ENCODE data around the gene SPEF1.
A peak's percentile ranks its signal among the peaks of the same experiment; 100 is the strongest.
"Not testable (repeated sequence)": the region's sequence is repeated elsewhere in the genome, so short reads cannot be mapped to it uniquely, and the experiment has no call there.

The SPEF1 gene

GRCh38 chr20:3781153-3781910 is at the start of gene SPEF1:
TSS of gene SPEF1 (minus strand) at chr20:3781448. CDS start at chr20:3781287, 161 bp downstream.
- no peak for DNase-seq

GRCh38 chr20:3829891-3830290 is 48.6 kb upstream of the SPEF1 start:
- not testable (repeated sequence) for DNase-seq

GRCh38 chr20:3828798-3829197 is 47.5 kb upstream of the SPEF1 start:
- DNase-seq, result no peak

GRCh38 chr20:3826420-3826819 is 45.2 kb upstream of the SPEF1 start:
- no peak for DNase-seq

GRCh38 chr20:3825526-3825925 is 44.3 kb upstream of the SPEF1 start:
- no peak for DNase-seq

- no peak for DNase-seq
Measured at GRCh38 chr20:3823881-3824280, 42.6 kb upstream of the SPEF1 start.

- no peak for DNase-seq
Measured at GRCh38 chr20:3821996-3822395, 40.7 kb upstream of the SPEF1 start.

GRCh38 chr20:3820901-3821727 is 39.9 kb upstream of the SPEF1 start:
- no peak for DNase-seq

GRCh38 chr20:3820048-3820900 is 39.0 kb upstream of the SPEF1 start, which contains the start of gene AP5S1:
TSS of gene AP5S1 (plus strand) at chr20:3820547. CDS start at chr20:3822118, 1,571 bp downstream.
- peak; percentile 86 for DNase-seq

- DNase-seq, result no peak
Measured at GRCh38 chr20:3819411-3820047, 38.3 kb upstream of the SPEF1 start.

GRCh38 chr20:3818155-3819151 is 37.2 kb upstream of the SPEF1 start:
- no peak for DNase-seq

- DNase-seq, result no peak
Measured at GRCh38 chr20:3815703-3816315, 34.6 kb upstream of the SPEF1 start.

GRCh38 chr20:3814928-3815495 is 33.8 kb upstream of the SPEF1 start:
- no peak for DNase-seq

GRCh38 chr20:3813848-3814581 is 32.8 kb upstream of the SPEF1 start:
- no peak for DNase-seq

- DNase-seq, result no peak
Measured at GRCh38 chr20:3812975-3813847, 32.0 kb upstream of the SPEF1 start.

- no peak for DNase-seq
Measured at GRCh38 chr20:3812259-3812681, 31.0 kb upstream of the SPEF1 start.

GRCh38 chr20:3811467-3812258 is 30.4 kb upstream of the SPEF1 start:
- peak; percentile 96 for DNase-seq

- no peak for DNase-seq
Measured at GRCh38 chr20:3808544-3808943, 27.3 kb upstream of the SPEF1 start.
